NCI-H2196 (cell line): Measurements from ENCODE around the gene SNX5.

Experiments
- DNase-seq: peaks from one replicate; lab custom pipeline; 2025; ENCODE audit not compliant: unreplicated experiment; lab: John Stamatoyannopoulos, UW

Gene SNX5

GRCh38 chr20:17968366-17969277 lies at the start of gene SNX5, which contains the start of gene MGME1:
TSS of gene SNX5 (minus strand) at chr20:17968794. CDS start at chr20:17968425, 369 bp downstream.
TSS of gene MGME1 (plus strand) at chr20:17969018. CDS start at chr20:17969860, 842 bp downstream.
- DNase-seq = peak; percentile 99

- DNase-seq = no peak
These were observed 49.5 kb upstream of the SNX5 start for GRCh38 chr20:18018100-18018499.

- DNase-seq = no peak
These were observed 48.2 kb upstream of the SNX5 start for GRCh38 chr20:18016772-18017171.

GRCh38 chr20:18014411-18014810 lies 45.8 kb upstream of the SNX5 start:
- DNase-seq = no peak

GRCh38 chr20:18012901-18013300 lies 44.3 kb upstream of the SNX5 start:
- DNase-seq = no peak

- DNase-seq = no peak
These were observed 43.5 kb upstream of the SNX5 start for GRCh38 chr20:18011951-18012645.

GRCh38 chr20:18011482-18011881 lies 42.9 kb upstream of the SNX5 start:
- no peak for DNase-seq

- DNase-seq = no peak
These were observed 40.5 kb upstream of the SNX5 start for GRCh38 chr20:18009116-18009515.

GRCh38 chr20:18007534-18008292 lies 39.1 kb upstream of the SNX5 start:
- no peak for DNase-seq

- no peak for DNase-seq
These were observed 38.1 kb upstream of the SNX5 start for GRCh38 chr20:18006684-18007083.

GRCh38 chr20:18005990-18006364 lies 37.4 kb upstream of the SNX5 start:
- DNase-seq = no peak

GRCh38 chr20:18005170-18005989 lies 36.8 kb upstream of the SNX5 start:
- no peak for DNase-seq

- no peak for DNase-seq
These were observed 35.9 kb upstream of the SNX5 start for GRCh38 chr20:18004384-18005031.

- DNase-seq = no peak
These were observed 35.3 kb upstream of the SNX5 start for GRCh38 chr20:18003897-18004296.

- peak; percentile 9 for DNase-seq
These were observed 32.7 kb upstream of the SNX5 start for GRCh38 chr20:18001131-18001921.

- DNase-seq = no peak
These were observed 31.0 kb upstream of the SNX5 start for GRCh38 chr20:17999566-17999965.

GRCh38 chr20:17998446-17998845 lies 29.9 kb upstream of the SNX5 start:
- no peak for DNase-seq

GRCh38 chr20:17995967-17996819 lies 27.6 kb upstream of the SNX5 start:
- DNase-seq = peak; percentile 74
